HG02943 (cell line): ENCODE results near the gene SPSB3.

ENCODE experiments used
- ATAC-seq: cut with Tn5 transposase; IDR thresholded peaks from one replicate; pipeline ENCODE4 v1.9.1; 2021; ENCODE audit warnings: mild to moderate bottlenecking, low read depth, moderate library complexity; ENCODE audit not compliant: unreplicated experiment

Gene SPSB3

GRCh38 chr16:1765826-1766225 is 16.5 kb downstream of the SPSB3 start:
- no peak for ATAC-seq

- ATAC-seq: no peak
Measured at GRCh38 chr16:1764971-1765370, 17.4 kb downstream of the SPSB3 start.

- ATAC-seq: no peak
Measured at GRCh38 chr16:1763521-1764511, 18.6 kb downstream of the SPSB3 start.

GRCh38 chr16:1762879-1763520 is 19.4 kb downstream of the SPSB3 start:
- no peak for ATAC-seq

GRCh38 chr16:1762196-1762878 is 20.0 kb downstream of the SPSB3 start:
- no peak for ATAC-seq

- ATAC-seq: no peak
Measured at GRCh38 chr16:1761751-1762150, 20.6 kb downstream of the SPSB3 start.

- ATAC-seq: no peak
Measured at GRCh38 chr16:1760911-1761310, 21.5 kb downstream of the SPSB3 start.

- no peak for ATAC-seq
Measured at GRCh38 chr16:1759511-1759910, 22.9 kb downstream of the SPSB3 start.

- no peak for ATAC-seq
Measured at GRCh38 chr16:1758923-1759322, 23.4 kb downstream of the SPSB3 start.

- no peak for ATAC-seq
Measured at GRCh38 chr16:1757714-1758461, 24.5 kb downstream of the SPSB3 start.

- no peak for ATAC-seq
Measured at GRCh38 chr16:1754204-1754603, 28.2 kb downstream of the SPSB3 start.

- no peak for ATAC-seq
Measured at GRCh38 chr16:1752853-1753252, 29.5 kb downstream of the SPSB3 start.

GRCh38 chr16:1751946-1752345 is 30.4 kb downstream of the SPSB3 start:
- ATAC-seq: no peak

- ATAC-seq: no peak
Measured at GRCh38 chr16:1749152-1750117, 32.9 kb downstream of the SPSB3 start.

GRCh38 chr16:1747934-1748333 is 34.4 kb downstream of the SPSB3 start:
- no peak for ATAC-seq

GRCh38 chr16:1746693-1747195 is 35.6 kb downstream of the SPSB3 start:
- ATAC-seq: no peak

- ATAC-seq: no peak
Measured at GRCh38 chr16:1745900-1746692, 36.3 kb downstream of the SPSB3 start.

- ATAC-seq: no peak
Measured at GRCh38 chr16:1745181-1745899, 37.0 kb downstream of the SPSB3 start.
